OCI-LY1 (cell line): ENCODE measurements around the gene PLPPR3.

Experiments used
- H2AFZ ChIP-seq: fragments of 200-600 bp; sonication (generic), shearing (Covaris generic); 2 replicates; pipeline ENCODE4 v1.6.0; 2014; ENCODE audit warnings: antibody characterized with exemption, mild to moderate bottlenecking, low read length
- H3F3A ChIP-seq: fragments of 200-600 bp; sonication (generic), shearing (Covaris generic); 2 replicates; pipeline ENCODE4 v1.6.0; 2014; ENCODE audit warnings: mild to moderate bottlenecking, antibody characterized with exemption, low read length, moderate library complexity; ENCODE audit not compliant: insufficient read depth
- H3K27ac ChIP-seq: fragments of 200-600 bp; sonication (generic); 2 replicates; pipeline ENCODE4 v1.5.1; 2014; ENCODE audit warnings: low read length, mixed run types, mild to moderate bottlenecking, low read depth; ENCODE audit not compliant: poor library complexity, severe bottlenecking
- H3K27me3 ChIP-seq: fragments of 200-600 bp; sonication (generic); 2 replicates; pipeline ENCODE4 v1.6.0; 2014; ENCODE audit warnings: antibody characterized with exemption, mild to moderate bottlenecking, low read length, moderate library complexity; ENCODE audit not compliant: insufficient read depth
- H3K36me3 ChIP-seq: fragments of 200-600 bp; sonication (generic); 2 replicates; pipeline ENCODE4 v1.6.1; 2014; ENCODE audit warnings: mild to moderate bottlenecking, antibody characterized with exemption, low read length, moderate library complexity, mixed read lengths; ENCODE audit not compliant: insufficient read depth
- H3K4me1 ChIP-seq: fragments of 200-600 bp; sonication (generic); 2 replicates; pipeline ENCODE4 v1.5.1; 2014; ENCODE audit warnings: mild to moderate bottlenecking, low read length, moderate library complexity; ENCODE audit not compliant: insufficient read depth, severe bottlenecking
- H3K4me2 ChIP-seq: fragments of 200-600 bp; sonication (generic), shearing (Covaris generic); 2 replicates; pipeline ENCODE4 v1.6.1; 2014; ENCODE audit warnings: low read length
- H3K4me3 ChIP-seq: fragments of 200-600 bp; sonication (generic); 2 replicates; pipeline ENCODE4 v1.5.1; 2014; ENCODE audit warnings: low read length, low read depth, mild to moderate bottlenecking, mixed read lengths; ENCODE audit not compliant: poor library complexity, severe bottlenecking
- H3K79me2 ChIP-seq: fragments of 200-600 bp; shearing (Covaris generic); 2 replicates; pipeline ENCODE4 v1.6.1; 2016; ENCODE audit warnings: mixed run types, low read length, mixed read lengths; ENCODE audit not compliant: insufficient read depth
- H3K9ac ChIP-seq: fragments of 200-600 bp; sonication (generic), shearing (Covaris generic); 2 replicates; pipeline ENCODE4 v1.6.1; 2014; ENCODE audit warnings: mild to moderate bottlenecking, low read length, mixed read lengths
- H3K9me2 ChIP-seq: fragments of 200-600 bp; sonication (generic), shearing (Covaris generic); 2 replicates; pipeline ENCODE4 v1.6.1; 2014; ENCODE audit warnings: low read depth, mild to moderate bottlenecking, low read length, mixed read lengths
- H3K9me3 ChIP-seq: fragments of 200-600 bp; shearing (Covaris generic); 2 replicates; pipeline ENCODE4 v1.6.1; 2014; ENCODE audit warnings: low read length, mixed read lengths
- H4K20me1 ChIP-seq: fragments of 200-600 bp; sonication (generic), shearing (Covaris generic); 2 replicates; pipeline ENCODE4 v1.6.0; 2016; ENCODE audit warnings: mild to moderate bottlenecking, low read length; ENCODE audit not compliant: insufficient read depth
- CTCF ChIP-seq: fragments of 200-600 bp; sonication (generic), shearing (Covaris generic); IDR thresholded peaks from 2 replicates; pipeline ENCODE4 v1.5.1; 2017; ENCODE audit warnings: mild to moderate bottlenecking, antibody characterized with exemption, low read length, moderate library complexity, mixed read lengths
- EZH2 ChIP-seq: fragments of 200-600 bp; sonication (generic), shearing (Covaris generic); IDR thresholded peaks from 2 replicates; pipeline ENCODE4 v1.8.0; 2017; ENCODE audit warnings: borderline replicate concordance, mixed run types, mild to moderate bottlenecking, antibody characterized with exemption, low read length, moderate library complexity, mixed read lengths

PLPPR3 gene

GRCh38 chr19:858868-859843, 37.4 kb upstream of the PLPPR3 start, which contains the start of gene CFD:
CFD (plus strand) TSS chr19:859664; CDS start chr19:859690, 26 bp downstream.
- Histone ChIP-seq H3K4me3 (peak within 1 kb of the TSS; percentile 62), H3K9me2 (no peaks in the 10 kb centered on the region), H3F3A (no peaks in the 10 kb centered on the region), H3K9me3 (no peaks in the 10 kb centered on the region), H3K9ac (peak within 1 kb of the TSS; percentile 55; the same call in 1 of the 2 replicates), H4K20me1 (no peaks in the 10 kb centered on the region), H3K79me2 (no peaks in the 10 kb centered on the region), H3K27me3 (no peaks in the 10 kb centered on the region), H3K27ac (no peak within 1 kb of the TSS), H2AFZ (no peak within 1 kb of the TSS), H3K4me1 (peaks cover 18% of the 10 kb centered on the region), H3K4me2 (peak within 1 kb of the TSS; percentile 63), H3K36me3 (no peaks in the 10 kb centered on the region)
- no peak for TF ChIP-seq CTCF
- no peak for TF ChIP-seq EZH2

GRCh38 chr19:858284-858683, 36.5 kb upstream of the PLPPR3 start:
- Histone ChIP-seq H3K4me1 (peaks cover 14% of the 10 kb centered on the region), H3K9me3 (no peaks in the 10 kb centered on the region), H3K27ac (no peak overlapping the region), H3K4me3 (no peak overlapping the region), H3K27me3 (no peaks in the 10 kb centered on the region), H3K9me2 (no peaks in the 10 kb centered on the region), H2AFZ (no peak overlapping the region), H4K20me1 (no peaks in the 10 kb centered on the region), H3K4me2 (no peak overlapping the region), H3K79me2 (no peaks in the 10 kb centered on the region), H3K36me3 (no peaks in the 10 kb centered on the region), H3F3A (no peaks in the 10 kb centered on the region), H3K9ac (no peak overlapping the region)
- TF ChIP-seq EZH2 (no peak), CTCF (no peak)

GRCh38 chr19:855566-856120, 33.9 kb upstream of the PLPPR3 start:
- TF ChIP-seq CTCF, result no peak
- no peak for TF ChIP-seq EZH2
- no peak overlapping the region for H2AFZ ChIP-seq
- no peaks in the 10 kb centered on the region for H3K79me2 ChIP-seq
- no peak overlapping the region for H3K27ac ChIP-seq
- no peaks in the 10 kb centered on the region for H3K36me3 ChIP-seq
- H3K9me2 ChIP-seq, result no peaks in the 10 kb centered on the region
- H4K20me1 ChIP-seq, result no peaks in the 10 kb centered on the region
- no peaks in the 10 kb centered on the region for H3F3A ChIP-seq
- no peak overlapping the region for H3K4me3 ChIP-seq
- no peaks in the 10 kb centered on the region; the same call in 1 of the 2 replicates for H3K27me3 ChIP-seq
- H3K9ac ChIP-seq, result no peak overlapping the region
- no peak overlapping the region for H3K4me2 ChIP-seq
- H3K9me3 ChIP-seq, result no peaks in the 10 kb centered on the region
- no peaks in the 10 kb centered on the region for H3K4me1 ChIP-seq
